ENCODE results near the gene PSMD12.
"Not testable (repeated sequence)": the region's sequence is repeated elsewhere in the genome, so short reads cannot be mapped to it uniquely, and the experiment has no call there.

PSMD12 gene

GRCh38 chr17:67311575-67311974 lies 54.8 kb downstream of the PSMD12 start:
- no peak for DNase-seq (ENCODE audit: low read depth in 3 of 3)

- no peak for DNase-seq (ENCODE audit: low read depth in 3 of 3)
These were observed 56.0 kb downstream of the PSMD12 start for GRCh38 chr17:67310406-67310805.

GRCh38 chr17:67305446-67306235 lies 60.7 kb downstream of the PSMD12 start:
- DNase-seq (ENCODE audit: low read depth in 3 of 3): not testable (repeated sequence)

- no peak for DNase-seq (ENCODE audit: low read depth in 3 of 3)
These were observed 68.9 kb downstream of the PSMD12 start for GRCh38 chr17:67297454-67297960.

- DNase-seq (ENCODE audit: low read depth in 3 of 3): no peak
These were observed 71.8 kb downstream of the PSMD12 start for GRCh38 chr17:67294451-67295199.

- peak; percentile 32 to 50 (median 33) for DNase-seq (ENCODE audit: low read depth in 3 of 3)
These were observed 72.8 kb downstream of the PSMD12 start for GRCh38 chr17:67293251-67294203.

GRCh38 chr17:67290711-67291291 lies 75.6 kb downstream of the PSMD12 start:
- no peak for DNase-seq (ENCODE audit: low read depth in 3 of 3)

- DNase-seq (ENCODE audit: low read depth in 3 of 3): no peak
These were observed 76.1 kb downstream of the PSMD12 start for GRCh38 chr17:67290244-67290643.

- DNase-seq (ENCODE audit: low read depth in 3 of 3): no peak
These were observed 77.0 kb downstream of the PSMD12 start for GRCh38 chr17:67289181-67289876.
